ENCODE measurements around the gene RALGDS.

- TF ChIP-seq SP1 (IDR thresholded peaks at IDR 0.05) (no peak), NFRKB (IDR thresholded peaks at IDR 0.05) (no peak), CTBP1 (IDR thresholded peaks at IDR 0.05; ENCODE audit: borderline replicate concordance) (no peak), FOXK2 (IDR thresholded peaks at IDR 0.05) (no peak)
These were observed 5.3 kb downstream of the RALGDS start for GRCh38 chr9:133115604-133116345.

Measured in HEK293T (cell line).